ENCODE measurements around the gene DENND5B.
"Not testable (repeated sequence)": the region's sequence is repeated elsewhere in the genome, so short reads cannot be mapped to it uniquely, and the experiment has no call there.

The DENND5B gene

DNA sequence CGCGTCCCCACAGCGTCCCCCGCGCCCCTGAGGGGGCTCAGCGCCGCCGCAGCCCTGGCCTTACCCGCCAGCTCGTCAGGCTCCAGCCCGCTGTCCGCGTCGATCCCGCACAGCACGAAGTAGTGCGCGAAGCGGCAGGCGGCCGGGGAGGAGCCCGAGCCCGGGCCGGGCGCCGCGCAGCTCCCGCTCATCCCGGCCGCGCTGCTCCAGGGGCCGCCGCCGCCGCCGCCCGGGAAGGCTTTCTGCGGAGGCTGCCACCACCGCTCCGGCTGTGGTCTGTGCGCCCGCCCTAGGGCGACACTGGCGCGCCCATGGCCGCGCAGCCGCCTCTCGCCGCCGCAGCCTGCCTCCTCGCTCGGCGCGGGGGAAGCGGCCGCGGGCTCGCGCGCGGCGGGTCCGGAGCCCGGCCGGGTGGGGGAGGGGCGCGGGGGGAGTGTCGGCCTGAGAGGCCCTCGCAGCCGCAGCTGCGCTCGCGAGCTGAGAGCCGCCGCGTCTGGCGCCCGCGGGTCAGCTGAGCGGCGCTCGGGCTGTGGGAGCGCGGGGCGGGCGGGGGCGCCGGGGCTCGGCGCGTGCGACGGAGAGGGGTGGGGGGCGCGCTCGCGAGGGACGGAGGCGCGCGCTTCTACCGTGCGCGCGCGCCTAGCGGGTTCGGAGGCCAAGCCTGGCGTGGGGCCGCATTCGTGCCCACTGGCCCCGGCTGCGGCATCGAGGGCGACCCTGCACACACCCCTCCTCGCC lies at the start of gene DENND5B:
DENND5B (minus strand) TSS at position 495 of the 738 bp plus-strand sequence; CDS start at position 191, 304 bp downstream.
- peak; percentile 45 for ATAC-seq
- peak; percentile 50 for DNase-seq

DNA sequence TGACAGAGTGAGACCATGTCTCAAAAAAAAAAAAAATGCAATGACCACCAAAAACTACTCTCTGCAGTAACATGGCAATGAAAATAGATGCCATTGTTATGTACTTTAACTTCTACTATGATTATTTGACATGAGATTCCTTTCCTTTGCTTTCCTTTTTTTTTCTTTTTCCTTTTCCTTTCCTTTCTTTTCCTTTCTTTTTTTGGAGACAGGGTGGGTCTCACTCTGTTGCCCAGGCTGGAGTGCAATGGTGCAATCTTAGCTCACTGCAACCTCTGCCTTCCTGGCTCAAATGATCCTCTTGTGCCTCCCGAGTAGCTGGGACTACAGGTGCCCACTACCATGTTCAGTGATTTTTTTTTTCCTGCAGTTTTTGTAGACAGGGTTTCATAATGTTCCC lies 43.7 kb upstream of the DENND5B start:
- no peak for ATAC-seq
- no peak for DNase-seq

DNA sequence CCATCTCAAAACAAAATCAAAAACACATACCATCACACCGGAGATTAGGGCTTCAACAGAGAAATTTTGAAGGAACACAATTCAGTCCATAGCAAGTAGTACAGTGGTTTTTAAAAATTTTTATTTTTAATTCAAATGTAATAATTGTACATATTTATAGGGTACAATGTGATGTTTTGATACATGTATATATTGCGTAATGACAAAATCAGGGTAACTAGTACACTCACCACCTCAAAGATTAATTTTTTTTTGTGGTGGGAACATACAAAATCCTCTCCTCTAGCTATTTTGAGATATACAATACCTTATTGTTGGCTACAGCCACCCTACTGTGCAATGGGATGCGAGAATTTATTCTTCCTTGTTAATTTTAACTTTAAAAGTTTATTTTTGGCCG lies 42.5 kb upstream of the DENND5B start:
- ATAC-seq = no peak
- DNase-seq = no peak

DNA sequence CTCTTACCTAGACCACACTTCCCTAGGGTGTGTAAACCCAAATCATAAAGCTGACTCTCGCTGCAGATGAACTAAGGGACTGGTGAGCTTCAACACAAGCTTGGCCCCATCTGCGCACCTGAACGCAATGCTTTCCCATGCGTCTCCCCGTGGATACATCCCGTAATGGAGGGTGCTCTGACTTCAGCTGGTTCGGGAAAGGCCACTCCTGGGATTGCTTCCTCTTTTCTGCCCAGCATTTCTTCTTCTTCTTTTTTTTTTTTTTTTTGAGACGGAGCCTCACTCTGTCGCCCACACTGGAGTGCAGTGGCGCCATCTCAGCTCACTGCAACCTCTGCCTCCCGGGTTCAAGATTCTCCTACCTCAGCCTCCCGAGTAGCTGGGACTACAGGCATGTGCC lies 40.9 kb upstream of the DENND5B start:
- DNase-seq (no peak), ATAC-seq (no peak)

DNA sequence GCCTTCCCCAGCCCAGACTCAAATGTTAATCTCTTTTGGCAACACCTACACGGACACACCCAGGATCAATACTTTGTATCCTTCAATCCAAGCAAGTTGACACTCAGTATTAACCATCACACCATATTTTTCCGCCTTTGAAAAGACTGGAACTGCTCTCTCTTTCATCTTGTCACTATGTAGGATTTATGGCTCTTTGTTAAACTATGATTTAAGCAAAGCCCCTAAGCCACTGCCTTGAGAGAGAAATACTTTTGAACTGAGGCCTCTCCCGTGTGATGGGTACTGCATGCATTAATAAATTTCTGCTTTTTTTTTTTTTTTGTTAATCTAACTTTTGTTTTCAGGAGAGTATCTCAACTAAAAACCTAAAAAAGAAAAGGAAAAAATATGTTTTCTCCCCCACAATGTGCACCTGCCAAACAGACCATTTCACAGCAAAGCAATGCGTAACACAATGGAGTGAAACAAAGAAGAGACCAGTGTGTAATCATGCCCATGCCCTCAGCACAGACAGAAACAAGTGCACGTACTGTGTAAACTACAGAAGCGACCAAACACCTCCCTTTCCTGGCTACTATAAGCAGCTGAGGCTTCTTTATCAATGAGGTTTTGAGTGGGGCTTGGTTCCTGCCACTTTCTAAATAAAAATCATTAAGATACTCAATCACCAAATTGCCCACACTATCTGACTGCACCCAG lies 40.2 kb upstream of the DENND5B start:
- ATAC-seq = no peak
- DNase-seq = no peak

DNA sequence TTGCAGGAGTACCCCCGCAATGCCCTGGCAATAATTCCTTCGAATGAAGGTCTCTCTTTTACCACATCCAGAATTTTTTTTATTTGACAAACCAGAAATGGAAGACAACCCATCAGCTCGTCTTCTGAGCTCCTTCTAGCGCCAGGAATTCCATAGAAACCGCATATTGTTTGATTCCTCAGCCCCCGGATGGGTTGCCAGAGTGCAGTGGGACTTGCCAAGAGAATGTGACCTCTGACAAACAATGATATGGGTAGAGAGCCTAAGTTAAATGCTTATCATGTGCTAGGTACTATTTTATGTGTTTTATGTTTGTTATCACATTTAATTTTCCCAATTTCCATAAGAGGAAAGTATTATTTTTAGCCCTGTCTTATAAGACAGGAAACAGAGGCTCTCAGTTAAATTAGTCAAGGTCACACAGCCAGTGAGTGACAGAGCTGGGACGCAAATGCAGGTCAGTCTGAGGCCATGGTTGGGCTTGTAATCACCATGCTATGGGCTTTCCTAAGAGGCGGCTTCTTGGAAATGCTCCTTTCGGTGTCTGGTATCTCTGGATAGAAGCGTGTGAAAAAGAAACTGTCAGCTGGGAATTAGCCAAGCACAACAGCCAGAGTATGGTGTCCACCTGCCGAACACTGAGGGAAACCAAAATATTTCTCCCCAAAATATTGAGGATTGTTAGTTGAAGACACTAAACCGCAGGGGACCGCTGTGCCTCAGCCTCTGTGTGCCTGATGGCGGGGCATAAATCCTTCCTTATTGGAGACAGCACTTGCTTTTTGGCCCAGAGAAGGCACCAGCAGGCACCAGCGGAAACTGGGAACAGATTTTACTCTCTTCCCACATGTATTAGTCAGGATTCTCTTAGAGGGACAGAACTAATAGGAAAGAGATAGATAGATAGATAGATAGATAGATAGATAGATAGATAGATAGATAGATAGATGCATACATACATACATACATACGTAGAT lies 39.1 kb upstream of the DENND5B start:
- no peak for ATAC-seq

DNA sequence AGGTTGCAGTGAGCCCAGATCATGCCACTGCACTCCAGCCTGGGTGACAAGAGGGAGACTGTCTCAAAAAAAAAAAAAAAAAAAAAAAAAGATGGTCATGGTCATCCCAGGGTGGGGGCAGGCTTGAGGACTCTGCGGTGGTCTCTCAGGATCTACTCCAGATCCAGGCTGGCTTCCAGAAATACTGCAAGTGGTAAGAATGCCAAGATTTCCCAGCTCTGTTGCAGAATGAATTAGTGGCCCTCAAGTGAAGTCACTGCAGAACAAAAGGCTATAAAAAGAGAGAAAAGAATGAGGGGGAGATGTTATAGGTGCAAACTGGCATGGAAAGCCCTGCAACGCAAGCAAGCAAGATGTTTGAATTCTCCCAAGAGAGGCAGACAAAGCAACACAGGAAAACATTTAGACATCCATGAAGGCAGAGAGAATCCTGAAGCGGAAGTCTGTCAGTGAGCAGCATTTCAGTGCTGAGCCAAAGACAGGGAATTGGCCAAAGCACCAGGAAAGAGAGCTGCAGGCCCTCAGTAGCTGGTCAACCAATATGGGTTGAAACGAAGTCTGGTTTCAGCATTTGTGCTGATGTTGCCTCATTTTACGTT lies 36.6 kb upstream of the DENND5B start:
- no peak for DNase-seq
- ATAC-seq = no peak

More for the DNA sequence above, 39.1 kb upstream of the DENND5B start:
- no peak for DNase-seq

DNA sequence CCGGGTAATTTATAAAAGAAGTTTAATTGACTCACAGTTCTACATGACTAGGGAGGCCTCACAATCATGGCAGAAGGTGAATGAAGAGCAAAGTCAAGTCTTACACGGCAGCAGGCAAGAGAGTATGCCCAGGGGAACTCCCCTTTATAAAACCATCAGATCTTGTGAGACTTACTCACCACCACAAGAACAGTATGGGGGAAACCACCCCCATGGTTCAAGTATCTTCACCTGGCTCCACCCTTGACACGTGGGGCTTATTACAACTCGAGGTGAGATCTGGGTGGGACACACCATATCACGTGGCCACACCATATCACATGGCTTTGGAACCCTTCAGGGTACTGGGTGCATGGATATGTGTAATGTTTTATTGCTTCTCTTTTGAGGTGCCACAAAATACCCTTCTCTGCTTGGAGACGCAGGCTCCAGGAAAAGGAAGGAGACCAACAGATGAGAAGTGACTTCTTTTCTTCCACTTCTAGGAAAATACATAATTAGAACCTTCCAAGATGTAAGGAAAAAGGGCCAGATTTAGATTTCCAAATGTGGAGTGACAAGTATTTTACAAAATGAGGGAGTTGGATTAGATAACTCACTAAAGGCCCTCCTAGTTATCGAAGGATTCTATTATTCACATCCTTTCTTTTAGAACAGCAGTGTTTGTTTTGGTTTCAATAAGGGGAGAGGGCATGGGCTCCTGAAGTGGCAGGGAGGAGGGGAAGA lies 35.5 kb upstream of the DENND5B start:
- DNase-seq (no peak), ATAC-seq (peak; percentile 28)

DNA sequence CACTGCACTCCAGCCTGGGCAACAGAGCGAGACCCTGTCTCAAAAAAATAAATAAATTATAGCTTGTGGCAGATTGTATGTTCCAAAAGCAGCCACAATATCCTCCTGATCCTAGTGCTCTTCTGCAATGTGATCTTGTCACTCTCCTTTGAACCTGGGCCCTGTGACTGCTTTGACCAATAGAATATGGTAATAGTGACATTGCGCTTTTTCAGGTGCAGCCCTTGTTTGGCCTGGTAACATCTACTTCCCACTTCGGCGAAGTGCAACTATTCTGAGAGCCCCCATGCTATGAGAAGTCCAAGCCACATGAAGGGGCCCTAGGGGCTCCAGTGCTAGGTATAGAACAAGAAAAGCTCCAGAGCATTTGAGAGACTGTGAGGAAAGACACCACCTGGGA lies 31.1 kb upstream of the DENND5B start:
- DNase-seq (no peak), ATAC-seq (no peak)

DNA sequence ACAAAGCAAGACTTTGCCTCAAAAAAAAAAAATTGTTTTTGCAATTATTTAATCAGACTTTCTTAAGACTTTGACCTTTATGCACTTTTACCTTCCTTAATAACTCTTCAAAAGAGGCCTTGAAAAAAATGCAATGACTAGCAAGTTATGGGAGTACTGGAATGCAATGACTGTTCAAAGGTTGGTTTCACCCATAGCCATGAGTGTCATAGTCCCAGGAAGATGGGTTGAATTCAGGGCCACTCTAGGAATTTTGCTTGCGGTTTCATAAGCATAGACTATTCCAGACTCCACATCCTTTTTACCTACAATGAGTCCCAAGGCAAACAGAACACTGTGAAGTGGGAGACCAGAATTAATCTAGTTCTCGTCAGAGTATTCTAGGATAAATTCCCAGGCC lies 29.4 kb upstream of the DENND5B start:
- ATAC-seq (no peak), DNase-seq (no peak)

DNA sequence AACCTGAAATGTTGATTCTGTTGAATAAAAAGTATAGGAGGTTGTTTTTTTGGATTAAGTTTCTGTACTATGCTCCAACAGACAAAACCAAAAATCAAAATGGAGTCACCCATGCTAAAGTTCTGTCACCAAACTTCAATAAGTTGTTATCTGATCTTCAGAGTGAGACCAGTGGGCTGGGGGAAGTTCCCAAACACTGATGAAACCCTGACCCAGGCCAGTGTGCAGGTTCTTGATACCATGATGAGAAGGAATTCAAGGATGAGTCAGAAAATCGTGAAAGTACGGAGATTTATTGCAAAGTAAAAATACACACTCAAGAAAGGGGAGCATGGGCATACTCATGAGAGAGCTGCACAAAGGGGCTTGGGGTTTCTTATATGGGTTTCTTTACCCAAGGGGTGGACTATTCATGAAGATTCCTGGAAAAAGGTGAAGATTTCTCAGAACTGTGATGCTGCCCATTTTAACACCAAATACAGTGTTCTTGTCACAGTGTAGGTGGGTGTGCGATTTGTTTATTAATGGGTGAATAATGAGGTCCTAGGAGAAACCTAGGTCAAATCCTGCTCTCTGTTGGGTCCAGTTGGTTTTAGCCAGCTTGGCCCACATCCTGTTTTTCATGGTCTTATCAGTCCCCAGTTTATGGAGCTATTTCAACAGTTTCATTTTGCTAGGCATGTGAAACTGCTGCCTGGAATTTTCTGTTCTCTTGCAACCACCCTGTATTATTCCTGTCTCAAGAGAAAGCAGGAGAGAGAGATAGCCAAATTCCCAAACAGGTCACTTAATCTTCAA lies 27.5 kb upstream of the DENND5B start:
- ATAC-seq = no peak

DNA sequence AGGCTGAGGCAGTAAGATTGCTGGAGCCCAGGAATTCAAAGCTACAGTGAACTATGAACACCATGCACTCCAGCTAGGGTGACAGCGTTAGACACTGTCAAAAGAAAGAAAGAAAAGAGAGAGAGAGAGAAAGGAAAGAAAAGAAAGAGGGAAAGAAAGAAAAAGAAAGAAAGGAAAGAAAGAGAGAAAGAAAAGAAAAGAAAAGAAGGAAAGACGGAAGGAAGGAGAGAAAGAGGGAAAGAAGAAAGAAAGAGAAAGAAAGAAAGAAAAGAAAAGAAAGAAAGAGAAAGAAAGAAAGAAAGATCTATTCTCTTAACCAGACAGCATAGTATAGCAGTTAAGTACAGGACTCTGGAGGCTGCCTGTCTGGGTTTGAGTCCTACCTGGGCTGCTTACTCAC lies 21.9 kb upstream of the DENND5B start:
- ATAC-seq (no peak), DNase-seq (no peak)

More for the DNA sequence above, 27.5 kb upstream of the DENND5B start:
- no peak for DNase-seq

DNA sequence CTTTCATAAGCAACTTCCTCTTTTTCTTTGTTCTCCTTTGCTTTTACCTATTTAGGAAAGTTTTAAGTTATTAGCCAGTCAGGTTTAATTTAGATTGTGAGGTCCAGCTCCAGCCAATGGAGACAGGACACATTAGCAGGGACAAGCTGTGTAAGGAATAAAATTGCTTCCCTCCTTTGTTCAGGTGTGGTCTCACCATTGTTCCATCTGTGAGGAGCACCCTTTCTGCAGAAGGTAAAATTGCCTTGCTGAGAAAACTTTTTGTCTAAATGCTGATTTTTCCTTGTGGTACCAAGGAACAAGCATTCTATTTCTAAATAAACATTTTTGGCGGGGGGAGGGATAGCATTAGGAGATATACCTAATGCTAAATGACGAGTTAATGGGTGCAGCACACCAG lies 17.4 kb upstream of the DENND5B start:
- ATAC-seq, DNase-seq: not testable (repeated sequence)

DNA sequence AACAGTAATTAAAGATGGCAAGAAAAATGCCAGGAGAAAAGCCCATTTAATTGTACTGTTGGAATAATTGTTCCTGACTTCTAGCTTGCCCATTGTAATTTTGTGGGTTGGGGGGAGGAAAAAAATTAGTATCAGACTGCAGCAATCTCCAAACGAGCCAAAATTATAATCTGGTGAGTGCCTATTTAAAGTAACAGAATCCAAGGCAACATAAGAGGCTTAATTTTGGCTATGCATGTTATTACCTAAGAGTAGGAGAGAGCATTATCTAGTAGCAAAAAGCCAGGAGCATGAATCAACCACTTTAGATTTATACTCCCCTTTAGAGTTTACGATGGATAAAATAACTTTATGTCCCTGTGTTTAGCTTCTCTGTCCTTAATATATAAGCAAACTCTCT lies 14.6 kb upstream of the DENND5B start:
- DNase-seq (no peak), ATAC-seq (no peak)

DNA sequence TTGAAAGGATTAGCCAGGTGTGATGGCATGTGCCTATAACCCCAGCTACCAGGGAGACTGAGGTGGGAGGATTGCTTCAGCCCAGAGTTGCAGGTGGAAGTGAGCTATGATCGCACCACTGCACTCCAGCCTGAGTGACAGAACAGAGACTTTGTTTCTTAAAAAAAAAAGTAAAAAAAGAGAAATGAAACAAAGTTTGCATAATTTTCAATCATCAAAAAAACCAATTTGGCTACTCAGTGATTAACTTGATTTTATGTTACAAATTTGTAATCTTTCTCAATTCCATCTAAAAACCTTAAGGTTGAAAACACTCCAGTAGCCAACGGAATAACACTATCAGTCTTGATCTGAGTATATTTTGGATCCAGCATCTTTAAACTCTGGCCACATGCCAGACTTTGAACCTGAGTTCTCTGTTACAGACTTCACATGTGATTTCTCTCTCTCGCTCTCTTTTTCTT lies 12.6 kb upstream of the DENND5B start:
- no peak for ATAC-seq
- no peak for DNase-seq

DNA sequence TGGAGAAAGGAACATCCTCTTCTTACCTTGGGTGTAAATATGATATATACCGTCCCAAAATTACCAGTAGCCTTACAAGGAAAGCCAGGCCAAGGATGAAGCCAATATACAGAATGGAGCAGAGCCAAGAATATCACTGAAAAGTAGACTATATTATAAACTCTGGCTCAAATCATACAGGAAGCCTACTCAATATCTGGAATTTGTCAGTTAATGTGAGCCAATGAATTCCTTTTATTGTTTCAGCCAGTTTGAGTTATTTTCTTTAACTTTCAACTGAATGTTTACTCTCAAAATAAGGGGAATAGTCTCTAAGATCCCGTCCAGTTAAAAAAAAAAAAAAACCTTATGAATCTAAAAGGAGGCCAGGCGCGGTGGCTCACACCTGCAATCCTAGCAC lies 9.8 kb upstream of the DENND5B start:
- DNase-seq = no peak
- ATAC-seq = no peak

DNA sequence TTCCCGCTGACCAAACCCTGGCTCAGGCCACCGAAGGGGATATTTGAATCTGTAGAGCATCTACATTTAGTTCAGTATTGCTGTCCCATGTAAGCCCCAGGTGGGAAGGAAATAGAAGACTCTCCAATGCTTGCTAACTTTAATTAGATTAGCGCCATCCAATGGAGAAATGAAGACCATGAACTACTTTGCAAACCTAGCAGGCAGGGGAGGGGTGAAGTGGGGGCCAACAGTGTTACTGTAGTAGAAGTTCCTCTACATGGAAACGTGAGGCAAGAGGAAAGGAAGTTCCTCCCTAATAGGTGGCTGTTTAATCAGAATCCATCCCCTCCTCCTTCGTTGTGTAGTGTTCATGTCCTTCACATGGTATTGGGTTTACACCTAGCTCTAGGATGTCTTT lies 9.3 kb upstream of the DENND5B start:
- ATAC-seq (no peak), DNase-seq (no peak)

DNA sequence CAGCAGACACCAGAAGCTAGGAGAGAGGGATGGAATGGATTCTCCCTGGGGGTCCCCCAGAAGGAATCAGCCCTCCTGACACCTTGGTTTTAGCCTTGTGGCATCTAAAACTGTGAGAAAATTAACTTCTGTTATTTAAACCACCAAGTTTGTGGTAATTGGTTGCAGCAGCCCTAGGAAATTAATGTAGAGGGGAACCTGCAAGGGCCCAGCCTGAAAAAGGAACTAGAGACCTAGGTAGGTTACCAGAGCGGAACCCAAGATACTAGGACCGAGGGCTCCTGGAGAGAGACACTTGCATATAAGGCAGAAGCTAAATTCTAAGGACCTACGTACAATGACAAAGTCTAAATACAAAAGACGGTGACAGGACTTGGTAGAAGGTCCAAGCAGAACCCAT lies 8.1 kb upstream of the DENND5B start:
- ATAC-seq (no peak), DNase-seq (no peak)

DNA sequence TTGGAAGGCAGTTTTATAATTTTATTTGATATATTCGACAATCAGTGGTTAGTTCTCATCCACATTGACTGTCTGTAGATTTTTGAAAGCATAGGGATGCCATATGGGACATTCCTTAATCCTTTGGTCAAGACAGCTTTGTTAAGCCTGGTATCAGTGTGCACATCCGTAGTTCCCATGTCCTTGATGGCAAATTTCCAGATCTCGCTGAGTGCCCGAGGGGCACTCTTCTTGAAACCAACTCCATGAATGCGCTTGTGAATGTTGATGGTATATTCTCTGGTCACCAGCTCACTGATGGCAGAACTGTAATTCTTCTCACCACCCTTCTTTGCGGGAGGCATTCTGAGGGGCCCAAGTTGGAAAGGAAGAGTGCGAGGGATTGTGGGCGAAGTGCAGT lies 6.1 kb upstream of the DENND5B start:
- no peak for DNase-seq
- ATAC-seq = no peak

DNA sequence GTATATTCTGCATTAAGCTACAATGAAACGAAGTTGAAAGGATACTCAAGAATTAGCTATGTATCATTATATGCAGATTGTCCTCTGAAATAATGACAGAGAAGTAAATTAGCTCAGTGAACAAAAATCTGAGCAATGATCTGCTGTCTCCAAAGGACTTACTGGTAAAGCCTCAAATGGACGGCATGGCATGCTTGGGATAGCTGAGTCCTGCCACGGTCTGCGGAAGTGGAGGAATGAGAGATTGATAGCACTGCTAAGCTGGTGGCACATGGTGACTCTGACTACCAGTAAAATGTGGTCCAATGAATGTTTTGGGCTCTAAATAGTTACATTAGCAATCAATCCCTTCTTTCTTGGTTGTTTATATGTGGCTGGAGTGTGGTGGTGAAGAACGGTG lies 3.7 kb upstream of the DENND5B start:
- ATAC-seq (no peak), DNase-seq (no peak)
